ENCODE results near the gene SKI.

SKI gene

GRCh38 chr1:2313651-2314261, 85.6 kb downstream of the SKI start:
- Histone ChIP-seq H3K9me3 (ENCODE audit: control insufficient read depth, insufficient read depth, low read length) (no peaks in the 10 kb centered on the region), H3K4me2 (ENCODE audit: low read length) (no peak overlapping the region), H3K36me3 (ENCODE audit: control insufficient read depth, low read length) (no peaks in the 10 kb centered on the region), H3F3A (ENCODE audit: control insufficient read depth, insufficient read depth) (no peaks in the 10 kb centered on the region), H3K4me3 (ENCODE audit: low read length) (no peak overlapping the region), H3K27ac (ENCODE audit: low read depth, low read length) (no peak overlapping the region), H3K4me1 (ENCODE audit: control insufficient read depth, low read length) (no peaks in the 10 kb centered on the region), H4K20me1 (ENCODE audit: control insufficient read depth, insufficient read depth, low read depth, low read length) (no peaks in the 10 kb centered on the region), H3K79me2 (ENCODE audit: control insufficient read depth, low read length) (no peaks in the 10 kb centered on the region), H3K9me2 (replicated peaks; ENCODE audit: control insufficient read depth, low read length) (no peaks in the 10 kb centered on the region), H3K27me3 (ENCODE audit: control insufficient read depth, low read length) (no peaks in the 10 kb centered on the region)
- no peak for TF ChIP-seq CTCF (IDR thresholded peaks at IDR 0.05; ENCODE audit: low read depth, low read length, poor library complexity, severe bottlenecking)
- TF ChIP-seq EZH2phosphoT487 (IDR thresholded peaks at IDR 0.05; ENCODE audit: borderline replicate concordance, low read length), result no peak

DNA sequence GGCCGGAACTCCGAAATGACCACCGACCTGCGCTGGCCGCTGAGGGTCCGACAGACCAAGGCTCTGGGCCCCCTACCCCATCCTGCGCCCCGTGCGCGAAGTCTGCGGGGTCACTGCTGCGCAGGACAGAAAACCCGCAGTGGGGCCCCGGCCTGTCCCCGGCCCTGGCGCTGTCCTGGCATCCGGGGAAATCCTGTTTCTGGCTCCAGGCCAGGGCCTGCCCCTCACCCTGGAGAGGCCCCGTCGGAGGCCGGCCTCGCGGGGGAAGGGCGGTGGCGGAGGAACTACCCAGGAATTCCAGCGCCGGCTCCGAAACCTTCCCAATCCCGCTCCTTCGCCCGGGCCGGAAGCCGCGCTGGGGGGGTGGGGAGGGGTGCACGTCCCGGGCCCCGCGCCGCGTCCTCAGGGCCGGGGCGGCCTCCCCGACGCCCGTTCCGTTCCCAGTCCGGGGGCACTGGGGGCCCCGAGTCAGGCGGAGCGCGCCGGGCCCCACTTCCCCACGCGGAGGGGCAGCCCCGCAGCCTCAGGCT, 86.2 kb downstream of the SKI start:
- no peak overlapping the region for H3K27ac ChIP-seq (ENCODE audit: low read depth, low read length)
- H3K27me3 ChIP-seq (ENCODE audit: control insufficient read depth, low read length), result no peaks in the 10 kb centered on the region
- H3K4me2 ChIP-seq (ENCODE audit: low read length), result no peak overlapping the region
- H3K4me3 ChIP-seq (ENCODE audit: low read length), result no peak overlapping the region
- no peaks in the 10 kb centered on the region for H3F3A ChIP-seq (ENCODE audit: control insufficient read depth, insufficient read depth)
- H3K79me2 ChIP-seq (ENCODE audit: control insufficient read depth, low read length), result no peaks in the 10 kb centered on the region
- H3K9me3 ChIP-seq (ENCODE audit: control insufficient read depth, insufficient read depth, low read length), result no peaks in the 10 kb centered on the region
- H3K36me3 ChIP-seq (ENCODE audit: control insufficient read depth, low read length), result no peaks in the 10 kb centered on the region
- no peaks in the 10 kb centered on the region for H4K20me1 ChIP-seq (ENCODE audit: control insufficient read depth, insufficient read depth, low read depth, low read length)
- no peaks in the 10 kb centered on the region for H3K4me1 ChIP-seq (ENCODE audit: control insufficient read depth, low read length)
- H3K9me2 ChIP-seq (replicated peaks; ENCODE audit: control insufficient read depth, low read length), result no peaks in the 10 kb centered on the region
- TF ChIP-seq EZH2phosphoT487 (IDR thresholded peaks at IDR 0.05; ENCODE audit: borderline replicate concordance, low read length), result no peak
- TF ChIP-seq CTCF (IDR thresholded peaks at IDR 0.05; ENCODE audit: low read depth, low read length, poor library complexity, severe bottlenecking), result no peak

DNA sequence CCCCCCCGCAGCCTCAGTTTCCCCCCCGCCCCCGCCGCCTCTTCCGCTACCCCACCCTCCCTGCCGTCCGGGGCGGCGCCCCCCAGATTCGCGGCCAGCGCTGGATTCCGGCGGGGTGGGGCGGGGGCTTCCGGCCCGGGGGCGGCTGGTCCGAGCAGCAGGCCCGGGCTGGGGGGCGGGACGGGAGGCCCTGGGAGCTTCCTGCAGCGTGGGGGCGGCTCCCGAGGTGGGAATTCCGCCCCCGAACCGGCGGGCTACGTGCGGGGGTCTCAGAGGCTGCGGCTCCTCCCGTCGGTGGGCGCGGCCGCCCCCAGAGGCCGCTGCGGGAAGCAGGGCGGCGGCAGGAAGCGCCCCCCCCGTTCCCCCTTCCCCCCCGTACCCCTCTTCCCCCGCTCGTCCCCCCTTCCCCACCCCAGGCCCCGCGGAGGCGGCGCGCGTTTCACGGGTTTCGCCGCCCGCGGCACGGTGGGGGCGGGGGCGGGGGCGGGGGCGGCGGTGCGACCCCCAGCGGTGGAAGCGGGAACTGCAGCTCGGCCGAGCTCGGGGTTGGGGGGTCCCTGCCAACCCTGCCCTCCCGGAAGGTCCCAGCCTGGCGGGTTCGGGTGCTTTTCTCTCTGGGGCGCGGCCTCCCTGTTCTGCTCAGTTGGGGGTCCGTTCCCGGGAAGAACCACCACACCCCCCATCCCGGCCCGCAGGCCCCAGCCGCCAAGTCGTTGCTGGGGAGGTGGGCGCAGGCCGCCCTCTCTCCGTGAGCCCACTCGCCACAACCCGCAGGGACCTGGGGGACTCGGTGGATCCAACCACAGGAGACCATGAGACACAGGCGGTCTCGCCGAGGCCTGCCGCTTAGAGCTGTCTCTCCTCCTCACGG, 86.9 kb downstream of the SKI start:
- Histone ChIP-seq H3K27me3 (ENCODE audit: control insufficient read depth, low read length) (no peaks in the 10 kb centered on the region), H3K4me1 (ENCODE audit: control insufficient read depth, low read length) (no peaks in the 10 kb centered on the region), H3K9me3 (ENCODE audit: control insufficient read depth, insufficient read depth, low read length) (no peaks in the 10 kb centered on the region), H3K79me2 (ENCODE audit: control insufficient read depth, low read length) (no peaks in the 10 kb centered on the region), H3K4me2 (ENCODE audit: low read length) (no peak overlapping the region), H3K27ac (ENCODE audit: low read depth, low read length) (no peak overlapping the region), H3K36me3 (ENCODE audit: control insufficient read depth, low read length) (no peaks in the 10 kb centered on the region), H3F3A (ENCODE audit: control insufficient read depth, insufficient read depth) (no peaks in the 10 kb centered on the region), H3K9me2 (replicated peaks; ENCODE audit: control insufficient read depth, low read length) (no peaks in the 10 kb centered on the region), H4K20me1 (ENCODE audit: control insufficient read depth, insufficient read depth, low read depth, low read length) (no peaks in the 10 kb centered on the region), H3K4me3 (ENCODE audit: low read length) (no peak overlapping the region)
- peak; percentile 61 for TF ChIP-seq CTCF (IDR thresholded peaks at IDR 0.05; ENCODE audit: low read depth, low read length, poor library complexity, severe bottlenecking)
- no peak for TF ChIP-seq EZH2phosphoT487 (IDR thresholded peaks at IDR 0.05; ENCODE audit: borderline replicate concordance, low read length)
